NOMO-1 treated with dmso at 0.1 percent for 144 hours (cell line): Measurements from ENCODE around the gene NGRN.
"Not testable (repeated sequence)": the region's sequence is repeated elsewhere in the genome, so short reads cannot be mapped to it uniquely, and the experiment has no call there.

ENCODE experiments used
- DNase-seq: peaks from one replicate; lab custom pipeline; 2025; ENCODE audit not compliant: unreplicated experiment; lab: John Stamatoyannopoulos, UW

The NGRN gene

GRCh38 chr15:90234096-90234988 is 31.1 kb upstream of the NGRN start, which contains the start of gene GDPGP1:
Gene GDPGP1 (plus strand): TSS chr15:90234209. CDS start chr15:90240909, 6,700 bp downstream.
- DNase-seq: no peak

GRCh38 chr15:90239371-90239770 is 26.1 kb upstream of the NGRN start:
- no peak for DNase-seq

- DNase-seq: no peak
These were observed 24.6 kb upstream of the NGRN start for GRCh38 chr15:90240856-90241255.

GRCh38 chr15:90241343-90242192 is 23.9 kb upstream of the NGRN start:
- no peak for DNase-seq

- DNase-seq: no peak
These were observed 21.4 kb upstream of the NGRN start for GRCh38 chr15:90243943-90244639.

- DNase-seq: no peak
These were observed 16.7 kb upstream of the NGRN start for GRCh38 chr15:90248789-90249202.

GRCh38 chr15:90249203-90249863 is 16.1 kb upstream of the NGRN start, which contains the start of gene TTLL13:
Gene TTLL13 (plus strand): TSS chr15:90249556. CDS start chr15:90250631, 1,075 bp downstream.
- DNase-seq: peak; percentile 13

- DNase-seq: no peak
These were observed 7.7 kb upstream of the NGRN start for GRCh38 chr15:90257776-90258175.

GRCh38 chr15:90259524-90259923 is 5.9 kb upstream of the NGRN start:
- DNase-seq: no peak

- DNase-seq: not testable (repeated sequence)
These were observed 4.7 kb upstream of the NGRN start for GRCh38 chr15:90260731-90261130.

- DNase-seq: no peak
These were observed 3.7 kb upstream of the NGRN start for GRCh38 chr15:90261811-90262210.

- no peak for DNase-seq
These were observed 3.0 kb upstream of the NGRN start for GRCh38 chr15:90262426-90262825.

GRCh38 chr15:90264671-90265070 is 801 bp upstream of the NGRN start:
- no peak for DNase-seq

- DNase-seq: no peak
These were observed 574 bp downstream of the NGRN start for GRCh38 chr15:90266061-90266431.

GRCh38 chr15:90266485-90266884 is 1.0 kb downstream of the NGRN start:
- no peak for DNase-seq

- DNase-seq: no peak
These were observed 2.9 kb downstream of the NGRN start for GRCh38 chr15:90268415-90268814.

GRCh38 chr15:90270502-90271150 is 5.2 kb downstream of the NGRN start:
- no peak for DNase-seq

GRCh38 chr15:90271459-90272166 is 6.1 kb downstream of the NGRN start:
- DNase-seq: no peak

GRCh38 chr15:90278467-90278866 is 13.0 kb downstream of the NGRN start:
- DNase-seq: not testable (repeated sequence)
